Measurements from ENCODE around the gene CEP41. TPM values are rescaled to one million over a fixed set of nuclear protein-coding genes. Genes with fewer than 3 reads are reported as not detected.

The CEP41 gene
- total and polyA plus RNA-seq, 5 donors from 2014 or later: 4.1 to 22.0 (median 12.7) TPM

- Mint-ChIP-seq H3K4me1 (peaks cover 0 to 46% (median 8%) of the 10 kb centered on the region in 4 donors), H3K4me3 (peak overlapping the region; percentile 93 to 100 (median 98)), H3K27ac (peak overlapping the region; percentile 96 to 98 (median 98)), H3K27me3 (peaks cover 5% of the 10 kb centered on the region), H3K9me3 (peaks cover 0 to 2% (median 0%) of the 10 kb centered on the region in 7 donors), H3K36me3 (peaks cover 3% of the 10 kb centered on the region)
- H3K4me3 ChIP-seq (ENCODE audit: low read depth, low read length): peak overlapping the region; percentile 79
- no peaks in the 10 kb centered on the region for H3K9me3 ChIP-seq (ENCODE audit: control insufficient read depth in 2 of 2, low read length in 2 of 2)
- H3K27me3 ChIP-seq (ENCODE audit: control insufficient read depth, insufficient read depth, low read length): peaks cover 2% of the 10 kb centered on the region
- no peaks in the 10 kb centered on the region for H3K36me3 ChIP-seq (ENCODE audit: control insufficient read depth, insufficient read depth, low read length)
- H3K27ac ChIP-seq (ENCODE audit: insufficient read depth, low read length, poor library complexity, severe bottlenecking): no peak overlapping the region
- DNase-seq (no peak), ATAC-seq (ENCODE audit: low read depth in 2 of 2) (no peak)
- peaks cover 12% of the 10 kb centered on the region for H3K4me1 ChIP-seq (ENCODE audit: control insufficient read depth, insufficient read depth, low read length, poor library complexity, severe bottlenecking)
Observed at GRCh38 chr7:130441408-130441869, 623 bp upstream of the CEP41 start.

GRCh38 chr7:130436253-130436652, 4.6 kb downstream of the CEP41 start:
- Mint-ChIP-seq H3K36me3 (peaks cover 3% of the 10 kb centered on the region), H3K9me3 (peaks cover 0 to 2% (median 0%) of the 10 kb centered on the region in 7 donors), H3K4me1 (peaks cover 9 to 47% (median 18%) of the 10 kb centered on the region in 4 donors), H3K27ac (no peak overlapping the region), H3K4me3 (peak overlapping the region in 2 of 4 donors; percentile 11 to 84), H3K27me3 (no peaks in the 10 kb centered on the region)
- Histone ChIP-seq H3K4me3 (ENCODE audit: low read depth, low read length) (no peak overlapping the region), H3K27ac (ENCODE audit: insufficient read depth, low read length, poor library complexity, severe bottlenecking) (no peak overlapping the region), H3K27me3 (ENCODE audit: control insufficient read depth, insufficient read depth, low read length) (no peaks in the 10 kb centered on the region), H3K36me3 (ENCODE audit: control insufficient read depth, insufficient read depth, low read length) (no peaks in the 10 kb centered on the region), H3K9me3 (ENCODE audit: control insufficient read depth in 2 of 2, low read length in 2 of 2) (no peaks in the 10 kb centered on the region), H3K4me1 (ENCODE audit: control insufficient read depth, insufficient read depth, low read length, poor library complexity, severe bottlenecking) (peaks cover 7% of the 10 kb centered on the region)
- no peak for DNase-seq
- no peak for ATAC-seq (ENCODE audit: low read depth in 2 of 2)

GRCh38 chr7:130435311-130435854, 5.4 kb downstream of the CEP41 start:
- Histone ChIP-seq H3K9me3 (ENCODE audit: control insufficient read depth in 2 of 2, low read length in 2 of 2) (no peaks in the 10 kb centered on the region), H3K4me1 (ENCODE audit: control insufficient read depth, insufficient read depth, low read length, poor library complexity, severe bottlenecking) (peaks cover 4% of the 10 kb centered on the region), H3K27me3 (ENCODE audit: control insufficient read depth, insufficient read depth, low read length) (no peaks in the 10 kb centered on the region), H3K27ac (ENCODE audit: insufficient read depth, low read length, poor library complexity, severe bottlenecking) (no peak overlapping the region), H3K36me3 (ENCODE audit: control insufficient read depth, insufficient read depth, low read length) (no peaks in the 10 kb centered on the region), H3K4me3 (ENCODE audit: low read depth, low read length) (no peak overlapping the region)
- no peak for ATAC-seq (ENCODE audit: low read depth in 2 of 2)
- Mint-ChIP-seq H3K27ac (no peak overlapping the region), H3K36me3 (peaks cover 3% of the 10 kb centered on the region), H3K4me1 (peaks cover 9 to 40% (median 13%) of the 10 kb centered on the region in 4 donors), H3K4me3 (peak overlapping the region in 1 of 4 donors; percentile 28), H3K9me3 (peaks cover 0 to 2% (median 0%) of the 10 kb centered on the region in 7 donors), H3K27me3 (no peaks in the 10 kb centered on the region)
- no peak for DNase-seq

- Mint-ChIP-seq H3K27ac (no peak overlapping the region), H3K9me3 (peaks cover 0 to 2% (median 0%) of the 10 kb centered on the region in 7 donors), H3K27me3 (no peaks in the 10 kb centered on the region), H3K4me1 (peaks cover 9 to 29% (median 14%) of the 10 kb centered on the region in 4 donors), H3K36me3 (peaks cover 8% of the 10 kb centered on the region), H3K4me3 (no peak overlapping the region)
- Histone ChIP-seq H3K4me1 (ENCODE audit: control insufficient read depth, insufficient read depth, low read length, poor library complexity, severe bottlenecking) (no peaks in the 10 kb centered on the region), H3K36me3 (ENCODE audit: control insufficient read depth, insufficient read depth, low read length) (no peaks in the 10 kb centered on the region), H3K27me3 (ENCODE audit: control insufficient read depth, insufficient read depth, low read length) (no peaks in the 10 kb centered on the region), H3K9me3 (ENCODE audit: control insufficient read depth in 2 of 2, low read length in 2 of 2) (no peaks in the 10 kb centered on the region), H3K27ac (ENCODE audit: insufficient read depth, low read length, poor library complexity, severe bottlenecking) (no peak overlapping the region), H3K4me3 (ENCODE audit: low read depth, low read length) (peak overlapping the region; percentile 4)
- DNase-seq: no peak
- no peak for ATAC-seq (ENCODE audit: low read depth in 2 of 2)
Observed at GRCh38 chr7:130433301-130433700, 7.5 kb downstream of the CEP41 start.

- H3K9me3 ChIP-seq (ENCODE audit: control insufficient read depth in 2 of 2, low read length in 2 of 2): no peaks in the 10 kb centered on the region
- H3K27me3 ChIP-seq (ENCODE audit: control insufficient read depth, insufficient read depth, low read length): no peaks in the 10 kb centered on the region
- no peak for ATAC-seq (ENCODE audit: low read depth in 2 of 2)
- no peak overlapping the region for H3K4me3 ChIP-seq (ENCODE audit: low read depth, low read length)
- H3K36me3 ChIP-seq (ENCODE audit: control insufficient read depth, insufficient read depth, low read length): no peaks in the 10 kb centered on the region
- no peak overlapping the region for H3K27ac ChIP-seq (ENCODE audit: insufficient read depth, low read length, poor library complexity, severe bottlenecking)
- no peak overlapping the region for H3K4me3 Mint-ChIP-seq
- H3K27me3 Mint-ChIP-seq: no peaks in the 10 kb centered on the region
- H3K4me1 ChIP-seq (ENCODE audit: control insufficient read depth, insufficient read depth, low read length, poor library complexity, severe bottlenecking): no peaks in the 10 kb centered on the region
- peaks cover 9 to 26% (median 14%) of the 10 kb centered on the region in 4 donors for H3K4me1 Mint-ChIP-seq
- no peak overlapping the region for H3K27ac Mint-ChIP-seq
- DNase-seq: no peak
- H3K36me3 Mint-ChIP-seq: peaks cover 6% of the 10 kb centered on the region
- peaks cover 0 to under 1% (median 0%) of the 10 kb centered on the region in 7 donors for H3K9me3 Mint-ChIP-seq
Observed at GRCh38 chr7:130432886-130433285, 7.9 kb downstream of the CEP41 start.

- Mint-ChIP-seq H3K27ac (no peak overlapping the region), H3K27me3 (no peaks in the 10 kb centered on the region), H3K4me3 (no peak overlapping the region), H3K36me3 (peaks cover 5% of the 10 kb centered on the region), H3K4me1 (peaks cover 9 to 21% (median 16%) of the 10 kb centered on the region in 4 donors), H3K9me3 (no peaks in the 10 kb centered on the region)
- ATAC-seq (ENCODE audit: low read depth in 2 of 2) (no peak), DNase-seq (no peak)
- no peaks in the 10 kb centered on the region for H3K27me3 ChIP-seq (ENCODE audit: control insufficient read depth, insufficient read depth, low read length)
- no peak overlapping the region for H3K27ac ChIP-seq (ENCODE audit: insufficient read depth, low read length, poor library complexity, severe bottlenecking)
- no peaks in the 10 kb centered on the region for H3K36me3 ChIP-seq (ENCODE audit: control insufficient read depth, insufficient read depth, low read length)
- H3K9me3 ChIP-seq (ENCODE audit: control insufficient read depth in 2 of 2, low read length in 2 of 2): no peaks in the 10 kb centered on the region
- no peaks in the 10 kb centered on the region for H3K4me1 ChIP-seq (ENCODE audit: control insufficient read depth, insufficient read depth, low read length, poor library complexity, severe bottlenecking)
- no peak overlapping the region for H3K4me3 ChIP-seq (ENCODE audit: low read depth, low read length)
Observed at GRCh38 chr7:130430841-130431666, 9.8 kb downstream of the CEP41 start.

- H3K4me3 ChIP-seq (ENCODE audit: low read depth, low read length): no peak overlapping the region
- H3K9me3 ChIP-seq (ENCODE audit: control insufficient read depth in 2 of 2, low read length in 2 of 2): no peaks in the 10 kb centered on the region
- Mint-ChIP-seq H3K27me3 (no peaks in the 10 kb centered on the region), H3K36me3 (peaks cover 5% of the 10 kb centered on the region), H3K4me1 (peaks cover 6 to 21% (median 16%) of the 10 kb centered on the region in 4 donors), H3K9me3 (no peaks in the 10 kb centered on the region), H3K27ac (no peak overlapping the region), H3K4me3 (no peak overlapping the region)
- ATAC-seq (ENCODE audit: low read depth in 2 of 2) (no peak), DNase-seq (no peak)
- no peak overlapping the region for H3K27ac ChIP-seq (ENCODE audit: insufficient read depth, low read length, poor library complexity, severe bottlenecking)
- H3K4me1 ChIP-seq (ENCODE audit: control insufficient read depth, insufficient read depth, low read length, poor library complexity, severe bottlenecking): no peaks in the 10 kb centered on the region
- no peaks in the 10 kb centered on the region for H3K27me3 ChIP-seq (ENCODE audit: control insufficient read depth, insufficient read depth, low read length)
- no peaks in the 10 kb centered on the region for H3K36me3 ChIP-seq (ENCODE audit: control insufficient read depth, insufficient read depth, low read length)
Observed at GRCh38 chr7:130430115-130430514, 10.7 kb downstream of the CEP41 start.
